Measurements from ENCODE around the gene OASL.

The OASL gene

DNA sequence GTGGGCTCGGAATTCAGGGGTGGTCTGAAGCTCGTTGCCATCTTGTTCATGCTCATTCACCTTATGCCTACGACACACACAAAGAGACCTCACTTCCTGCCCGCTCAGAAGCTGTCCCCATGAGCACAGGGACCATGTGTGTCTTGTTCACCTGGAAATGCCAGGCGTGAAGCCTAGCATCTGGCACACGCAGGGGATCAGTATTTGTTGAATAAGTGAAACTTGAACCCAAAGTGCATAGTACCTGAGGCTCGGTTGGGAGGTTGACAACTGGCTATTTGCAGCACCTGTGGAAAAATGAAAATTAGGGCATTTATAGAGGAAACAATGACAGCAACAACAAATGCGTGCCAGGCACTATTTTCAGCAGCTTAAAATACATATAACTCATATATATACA lies 28.2 kb downstream of the OASL start:
- no peak for DNase-seq

DNA sequence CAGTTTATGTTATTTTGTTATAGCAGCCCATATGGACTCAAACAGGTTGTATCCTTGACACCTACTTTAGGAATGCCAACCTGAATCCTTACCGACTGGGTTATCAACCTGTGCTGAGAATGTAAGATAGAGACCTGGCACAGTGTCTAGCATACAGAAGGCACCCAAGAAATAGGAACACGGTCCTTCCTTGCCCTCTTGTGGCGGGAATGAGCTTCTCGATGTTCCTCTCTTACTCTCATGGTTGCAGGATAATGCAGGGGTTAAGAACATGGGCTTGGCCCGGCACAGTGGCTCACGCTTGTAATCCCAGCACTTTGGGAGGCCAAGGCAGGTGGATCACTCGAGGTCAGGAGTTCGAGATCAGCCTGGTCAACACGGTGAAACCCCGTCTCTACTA lies 29.3 kb downstream of the OASL start:
- no peak for DNase-seq

DNA sequence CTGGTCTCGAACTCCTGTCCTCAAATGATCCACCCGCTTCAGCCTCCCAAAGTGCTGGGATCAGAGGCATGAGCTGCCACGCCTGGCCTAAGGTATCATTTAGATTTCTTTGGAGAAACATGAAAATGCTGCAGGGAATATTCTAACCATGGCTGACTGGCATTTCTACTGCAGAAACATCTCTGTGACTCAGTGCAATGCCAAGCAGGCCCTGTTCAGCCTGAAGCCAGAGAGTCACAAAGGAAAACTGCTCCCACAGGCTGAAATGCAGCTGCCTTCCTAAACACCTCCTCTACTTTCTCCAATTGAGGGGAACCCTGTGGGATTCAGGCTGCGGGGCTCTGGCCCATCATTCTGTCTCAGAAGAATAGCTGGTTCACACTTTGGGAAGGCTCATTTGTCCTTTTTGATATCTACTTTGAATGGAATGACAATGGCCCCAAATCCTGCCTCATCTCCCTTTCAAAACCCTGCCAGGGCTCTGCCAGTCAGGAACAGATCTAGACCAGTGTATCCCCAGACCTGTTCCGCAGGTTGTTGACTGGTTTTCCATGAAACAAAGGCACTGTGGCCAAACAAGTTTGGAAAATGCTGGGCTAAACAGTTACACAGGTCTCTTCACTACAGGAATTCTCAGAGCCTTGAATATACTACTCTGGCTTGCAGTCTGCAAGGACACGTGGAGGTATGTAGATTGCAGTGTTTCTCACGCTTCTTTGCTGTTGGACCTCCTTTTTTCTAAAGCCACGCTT lies 30.5 kb downstream of the OASL start:
- DNase-seq, result no peak

DNA sequence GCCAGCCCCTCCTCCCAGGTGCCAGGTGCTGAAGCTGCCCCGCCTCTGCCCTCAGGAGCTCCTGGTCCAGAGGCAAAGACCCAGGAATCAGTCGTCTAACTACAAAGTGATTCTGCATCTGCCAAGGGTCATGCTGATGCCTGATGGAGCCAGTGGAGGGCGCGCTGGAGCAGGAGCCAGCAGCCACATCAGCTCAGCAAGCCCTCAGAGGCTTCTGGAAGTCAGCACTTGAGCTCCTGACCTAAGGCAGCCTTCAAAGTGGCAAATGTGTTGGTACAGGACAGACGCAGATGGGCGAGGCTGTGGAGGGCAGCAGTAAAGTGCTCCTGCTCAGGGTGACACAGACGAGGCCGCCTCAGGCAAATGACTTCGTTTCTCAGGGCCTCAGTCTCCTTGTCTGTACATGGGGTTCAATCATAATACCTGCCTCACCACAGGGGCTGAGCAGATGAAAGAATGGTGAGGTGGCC lies 33.7 kb downstream of the OASL start:
- no peak for DNase-seq

DNA sequence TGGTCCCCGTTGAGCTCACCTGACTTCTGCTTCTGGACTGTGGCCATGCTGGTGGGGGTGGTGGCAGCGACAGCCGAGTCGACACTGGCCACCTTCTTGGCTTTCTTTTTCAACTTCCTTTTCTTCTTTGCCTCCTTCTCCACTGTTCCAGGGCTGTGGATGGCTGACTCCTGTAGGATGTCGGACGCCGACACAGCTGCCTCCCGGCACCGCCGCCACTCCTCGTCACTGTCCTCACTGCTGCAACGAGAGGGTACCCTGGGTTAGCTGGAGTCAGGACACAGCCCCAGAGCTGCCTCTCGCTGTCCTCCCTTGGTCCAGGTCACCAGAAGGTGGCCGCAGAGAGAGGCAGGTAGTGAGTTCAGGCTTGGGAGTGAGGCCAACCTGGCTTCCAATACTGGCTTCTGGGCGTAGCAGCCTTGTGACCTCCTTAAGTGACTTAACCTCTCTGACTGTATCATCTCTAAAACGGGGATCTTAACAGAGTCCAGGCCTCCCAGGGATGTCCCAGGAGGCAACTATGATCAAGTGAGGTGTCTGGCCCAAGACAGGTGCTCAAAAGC lies 34.7 kb downstream of the OASL start:
- no peak for DNase-seq

DNA sequence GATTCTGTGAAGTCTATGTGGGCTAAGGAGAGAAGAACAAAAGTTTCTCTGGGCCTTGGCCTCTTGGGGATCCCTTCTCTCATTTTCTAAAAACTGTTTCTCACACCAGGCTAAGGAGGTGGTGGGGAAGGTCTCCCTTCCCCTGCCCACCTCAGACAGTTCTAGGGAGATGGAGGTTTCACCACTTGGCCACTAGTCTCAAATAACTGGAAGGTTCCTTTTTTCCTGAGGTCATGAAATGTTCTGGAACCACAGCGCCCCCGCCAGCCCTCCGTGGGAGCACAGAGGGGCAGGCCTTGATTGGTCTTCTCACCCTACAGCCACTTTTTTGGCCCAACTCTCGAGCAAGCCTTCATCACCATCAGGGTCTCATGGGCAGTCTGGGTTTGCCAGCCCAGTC lies 35.4 kb downstream of the OASL start:
- DNase-seq, result no peak

DNA sequence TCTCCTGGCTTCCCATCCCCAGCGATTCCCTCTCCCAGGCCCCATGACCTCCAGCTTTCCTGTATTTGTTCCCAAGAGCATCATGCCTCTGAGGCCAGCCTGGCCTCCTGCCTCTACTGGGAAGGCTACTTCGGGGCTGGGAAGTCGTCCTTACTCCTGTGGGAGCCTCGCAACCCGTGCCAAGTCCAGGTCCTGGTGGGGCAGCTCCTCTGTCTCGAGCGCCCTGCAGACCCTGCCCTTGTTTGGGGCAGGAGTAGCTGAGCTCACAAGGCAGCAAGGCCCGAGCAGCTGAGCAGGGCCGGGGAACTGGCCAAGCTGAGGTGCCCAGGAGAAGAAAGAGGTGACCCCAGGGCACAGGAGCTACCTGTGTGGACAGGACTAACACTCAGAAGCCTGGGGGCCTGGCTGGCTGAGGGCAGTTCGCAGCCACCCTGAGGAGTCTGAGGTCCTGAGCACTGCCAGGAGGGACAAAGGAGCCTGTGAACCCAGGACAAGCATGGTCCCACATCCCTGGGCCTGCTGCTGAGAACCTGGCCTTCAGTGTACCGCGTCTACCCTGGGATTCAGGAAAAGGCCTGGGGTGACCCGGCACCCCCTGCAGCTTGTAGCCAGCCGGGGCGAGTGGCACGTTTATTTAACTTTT lies 37.1 kb downstream of the OASL start:
- no peak for DNase-seq

DNA sequence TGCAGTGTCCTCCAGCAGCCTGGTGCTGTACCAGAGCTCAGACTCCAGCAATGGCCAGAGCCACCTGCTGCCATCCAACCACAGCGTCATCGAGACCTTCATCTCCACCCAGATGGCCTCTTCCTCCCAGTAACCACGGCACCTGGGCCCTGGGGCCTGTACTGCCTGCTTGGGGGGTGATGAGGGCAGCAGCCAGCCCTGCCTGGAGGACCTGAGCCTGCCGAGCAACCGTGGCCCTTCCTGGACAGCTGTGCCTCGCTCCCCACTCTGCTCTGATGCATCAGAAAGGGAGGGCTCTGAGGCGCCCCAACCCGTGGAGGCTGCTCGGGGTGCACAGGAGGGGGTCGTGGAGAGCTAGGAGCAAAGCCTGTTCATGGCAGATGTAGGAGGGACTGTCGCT lies 38.0 kb downstream of the OASL start:
- no peak for DNase-seq

DNA sequence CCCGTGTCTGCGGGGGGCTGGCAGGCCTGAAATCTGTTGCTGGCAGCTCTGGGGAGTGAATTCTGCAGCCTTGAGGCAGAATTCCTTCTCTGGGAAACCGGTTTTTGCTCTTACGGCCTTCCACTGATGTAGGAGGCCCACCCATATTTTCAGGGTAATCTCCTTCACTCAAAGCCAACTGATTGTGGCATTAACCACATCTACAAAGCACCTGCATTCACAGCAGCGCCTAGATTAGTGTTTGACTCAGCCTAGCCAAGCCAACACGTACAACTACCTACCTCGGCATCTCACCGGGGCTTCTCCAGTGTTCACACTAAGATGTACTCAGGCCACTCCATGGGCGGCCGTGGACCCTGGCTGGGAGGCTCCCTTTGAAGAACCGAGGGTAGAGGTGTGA lies 38.5 kb downstream of the OASL start:
- DNase-seq, result no peak

DNA sequence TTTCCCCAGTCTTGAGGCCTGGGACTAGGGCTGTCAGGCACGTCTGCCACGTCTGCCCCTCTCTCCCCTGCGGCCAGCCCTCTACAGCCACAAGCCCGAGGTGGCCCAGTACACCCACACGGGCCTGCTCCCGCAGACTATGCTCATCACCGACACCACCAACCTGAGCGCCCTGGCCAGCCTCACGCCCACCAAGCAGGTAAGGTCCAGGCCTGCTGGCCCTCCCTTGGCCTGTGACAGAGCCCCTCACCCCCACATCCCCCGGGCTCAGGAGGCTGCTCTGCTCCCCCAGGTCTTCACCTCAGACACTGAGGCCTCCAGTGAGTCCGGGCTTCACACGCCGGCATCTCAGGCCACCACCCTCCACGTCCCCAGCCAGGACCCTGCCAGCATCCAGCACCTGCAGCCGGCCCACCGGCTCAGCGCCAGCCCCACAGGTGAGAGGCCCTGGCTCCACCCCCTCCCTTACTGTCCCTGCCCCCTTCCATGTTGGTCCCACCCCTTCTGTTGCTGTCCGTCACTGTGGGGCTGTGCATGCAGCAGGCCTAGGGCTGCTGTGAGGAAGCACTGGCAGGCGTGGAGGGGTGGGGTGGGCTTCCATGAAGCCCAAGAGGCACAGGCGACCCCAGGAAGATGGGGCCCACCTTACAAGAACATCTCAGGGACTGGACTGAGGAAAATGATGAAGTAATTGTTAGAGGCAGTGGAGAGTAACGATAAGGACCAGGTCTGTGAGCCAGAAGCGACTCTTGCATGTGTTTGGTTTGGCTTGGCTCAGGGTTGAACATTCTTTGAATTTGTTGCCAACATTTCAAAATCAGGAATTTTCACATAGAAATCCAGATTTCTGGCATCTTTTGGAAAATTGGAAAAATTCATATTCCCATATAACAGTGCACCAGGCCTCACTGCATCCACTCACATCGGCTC lies 39.6 kb downstream of the OASL start:
- DNase-seq, result no peak

DNA sequence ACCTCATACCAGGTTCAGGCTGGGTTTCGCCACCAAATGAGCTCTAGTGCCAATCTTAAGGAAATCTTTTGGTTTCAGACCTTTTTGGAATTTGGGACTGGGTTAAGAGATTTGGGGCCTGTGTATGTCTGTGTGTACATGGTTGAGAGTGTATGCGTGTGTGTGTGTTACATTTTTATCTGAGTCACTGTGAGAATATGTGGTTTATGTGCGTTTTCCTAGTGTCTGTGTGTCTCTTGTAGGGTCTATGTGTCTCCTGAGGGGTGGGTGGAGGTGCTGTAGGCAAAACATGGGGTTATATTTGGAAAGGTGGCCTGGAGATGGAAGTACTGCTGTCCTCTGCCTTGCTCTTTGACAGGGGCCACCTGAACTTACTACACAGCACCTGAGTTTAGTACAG lies 40.6 kb downstream of the OASL start:
- DNase-seq, result no peak

DNA sequence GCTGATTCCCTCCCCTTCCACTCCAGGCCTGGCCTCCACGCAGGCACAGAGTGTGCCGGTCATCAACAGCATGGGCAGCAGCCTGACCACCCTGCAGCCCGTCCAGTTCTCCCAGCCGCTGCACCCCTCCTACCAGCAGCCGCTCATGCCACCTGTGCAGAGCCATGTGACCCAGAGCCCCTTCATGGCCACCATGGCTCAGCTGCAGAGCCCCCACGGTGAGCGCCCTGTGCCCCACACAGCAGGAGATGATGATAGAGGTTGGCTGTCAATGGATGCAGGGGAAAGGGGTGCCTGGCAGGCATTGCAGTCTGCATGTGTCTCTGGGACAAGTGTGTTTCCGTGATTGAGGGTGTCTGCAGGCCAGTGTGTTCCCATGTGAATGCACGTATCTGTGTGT lies 41.6 kb downstream of the OASL start:
- no peak for DNase-seq

DNA sequence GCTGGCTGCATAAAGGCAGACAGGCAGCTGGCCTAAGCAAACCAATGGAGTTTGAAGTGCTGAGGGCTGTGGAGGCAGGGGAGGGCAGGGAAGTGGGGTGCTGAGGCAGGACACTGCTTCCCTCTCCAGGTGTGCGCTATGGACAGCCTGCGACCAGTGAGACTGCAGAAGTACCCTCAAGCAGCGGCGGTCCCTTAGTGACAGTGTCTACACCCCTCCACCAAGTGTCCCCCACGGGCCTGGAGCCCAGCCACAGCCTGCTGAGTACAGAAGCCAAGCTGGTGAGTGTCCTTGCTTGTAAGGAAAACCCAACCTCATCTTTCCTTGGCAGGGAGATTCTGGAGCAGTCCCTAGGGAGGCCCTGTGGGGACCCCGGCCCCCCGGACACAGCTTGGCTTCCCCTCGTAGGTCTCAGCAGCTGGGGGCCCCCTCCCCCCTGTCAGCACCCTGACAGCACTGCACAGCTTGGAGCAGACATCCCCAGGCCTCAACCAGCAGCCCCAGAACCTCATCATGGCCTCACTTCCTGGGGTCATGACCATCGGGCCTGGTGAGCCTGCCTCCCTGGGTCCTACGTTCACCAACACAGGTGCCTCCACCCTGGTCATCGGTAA lies 42.8 kb downstream of the OASL start:
- DNase-seq, result no peak

DNA sequence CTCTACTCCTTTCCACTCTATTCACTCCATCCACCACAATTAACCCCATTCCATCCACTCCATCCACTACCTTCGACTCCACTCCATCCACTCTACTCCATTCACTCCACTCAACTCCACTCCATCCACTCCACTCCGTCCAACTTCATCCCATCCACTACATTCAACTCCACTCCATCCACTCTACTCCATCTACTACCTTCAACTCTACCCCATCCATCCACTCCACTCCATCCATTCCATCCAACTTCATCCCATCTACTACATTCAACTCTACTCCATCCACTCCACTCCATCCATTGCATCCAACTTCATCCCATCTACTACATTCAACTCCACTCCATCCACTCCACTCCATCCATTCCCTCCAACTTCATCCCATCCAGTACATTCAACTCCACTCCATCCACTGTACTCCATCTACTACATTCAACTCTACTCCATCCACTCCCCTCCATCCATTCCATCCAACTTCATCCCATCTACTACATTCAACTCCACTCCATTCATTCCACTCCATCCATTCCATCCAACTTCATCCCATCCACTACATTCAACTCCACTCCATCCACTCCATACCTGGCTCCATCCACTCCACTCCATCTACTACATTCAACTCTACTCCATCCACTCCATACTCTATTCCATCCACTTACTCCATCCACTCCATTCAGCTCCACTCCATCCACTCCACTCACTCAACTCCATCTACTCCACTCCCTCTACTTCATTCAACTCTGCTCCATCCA lies 44.3 kb downstream of the OASL start:
- DNase-seq, result no peak

DNA sequence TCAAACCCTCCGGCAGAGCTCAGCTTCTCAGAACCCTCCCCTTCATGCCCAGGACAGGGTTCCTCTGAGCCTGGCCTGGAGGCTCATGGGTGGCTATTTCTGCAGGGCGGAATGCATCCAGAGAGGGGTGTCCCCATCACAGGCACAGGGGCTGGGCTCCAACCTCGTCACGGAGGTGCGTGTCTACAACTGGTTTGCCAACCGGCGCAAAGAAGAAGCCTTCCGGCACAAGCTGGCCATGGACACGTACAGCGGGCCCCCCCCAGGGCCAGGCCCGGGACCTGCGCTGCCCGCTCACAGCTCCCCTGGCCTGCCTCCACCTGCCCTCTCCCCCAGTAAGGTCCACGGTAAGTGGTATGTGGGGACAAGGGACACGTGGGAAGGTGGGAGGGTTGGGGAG lies 45.0 kb downstream of the OASL start:
- no peak for DNase-seq

DNA sequence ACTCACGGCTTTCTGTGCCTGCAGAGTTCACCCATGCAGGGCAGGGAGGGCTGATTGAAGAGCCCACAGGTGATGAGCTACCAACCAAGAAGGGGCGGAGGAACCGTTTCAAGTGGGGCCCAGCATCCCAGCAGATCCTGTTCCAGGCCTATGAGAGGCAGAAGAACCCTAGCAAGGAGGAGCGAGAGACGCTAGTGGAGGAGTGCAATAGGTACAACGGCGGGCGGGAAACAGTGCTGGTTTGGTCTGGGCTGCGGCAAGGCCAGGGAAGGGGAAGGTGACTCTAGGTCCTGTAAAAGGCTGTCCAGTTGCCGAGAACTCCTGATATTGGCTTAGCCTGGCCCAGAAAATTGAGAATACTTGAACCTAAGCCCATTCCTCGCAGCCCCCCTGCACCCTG lies 45.5 kb downstream of the OASL start:
- DNase-seq, result no peak

DNA sequence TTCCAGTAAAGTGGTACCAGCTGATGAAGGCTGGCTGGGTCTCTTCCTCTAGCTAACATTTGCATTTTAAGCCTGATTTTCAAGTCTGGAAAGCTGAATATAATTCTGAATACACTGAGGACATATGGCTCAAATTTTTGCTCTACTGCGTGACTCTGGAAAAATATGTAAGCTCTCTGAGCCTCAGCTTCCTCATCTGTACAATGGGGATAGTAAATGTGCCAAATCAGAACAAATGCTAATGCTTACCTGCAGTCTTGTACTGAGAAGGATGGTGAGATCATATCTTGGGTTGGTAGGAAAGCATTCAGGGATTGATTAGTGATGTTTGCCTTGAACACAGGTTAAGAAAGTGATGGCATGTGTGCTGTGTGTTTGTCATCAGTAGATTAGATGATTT lies 46.1 kb downstream of the OASL start:
- DNase-seq, result no peak

DNA sequence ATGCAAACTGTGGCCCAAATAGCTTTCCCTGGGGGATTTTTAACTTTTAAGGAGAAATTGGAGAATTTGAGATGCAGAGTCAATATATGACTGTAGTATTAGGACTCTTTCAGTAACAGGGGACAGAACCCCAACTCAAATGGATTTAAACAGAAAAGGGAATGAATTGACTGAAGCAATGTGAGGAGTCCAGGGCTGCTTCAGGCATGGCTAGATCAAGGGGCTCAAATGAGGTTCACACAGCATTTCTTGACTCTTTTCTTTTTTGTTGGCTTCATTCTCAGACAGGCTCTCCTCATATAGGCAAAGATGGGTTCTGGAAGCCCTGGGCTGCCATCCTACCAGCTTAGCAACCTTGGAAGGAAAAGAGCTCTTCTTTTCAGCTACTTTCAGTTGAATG lies 47.1 kb downstream of the OASL start:
- DNase-seq, result no peak

DNA sequence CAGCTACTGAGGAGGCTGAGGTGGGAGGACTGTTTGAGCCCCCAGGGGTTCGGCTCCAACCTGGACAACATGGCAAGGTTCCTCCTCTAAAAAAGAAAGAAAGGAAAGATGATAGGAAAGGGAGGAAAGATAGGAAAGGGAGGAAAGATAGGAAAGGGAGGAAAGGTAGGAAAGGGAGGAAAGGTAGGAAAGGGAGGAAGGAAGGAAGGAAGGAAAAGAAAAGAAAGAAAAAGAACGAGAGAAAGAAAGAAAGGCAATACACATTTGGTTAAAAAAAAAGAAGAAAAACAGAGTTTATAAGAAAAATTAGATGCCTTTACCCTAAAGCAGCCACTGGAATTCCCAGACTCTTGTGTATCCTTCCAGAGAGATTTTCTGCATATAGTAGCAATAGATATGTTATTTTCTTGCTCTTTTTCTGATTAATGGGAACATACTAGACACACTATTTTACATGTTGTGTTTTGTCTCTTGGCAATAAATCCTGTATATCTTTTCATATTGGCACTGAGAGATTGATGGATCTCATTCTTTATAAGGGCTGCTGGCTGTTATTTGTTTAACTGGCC lies 48.5 kb downstream of the OASL start:
- DNase-seq, result no peak

DNA sequence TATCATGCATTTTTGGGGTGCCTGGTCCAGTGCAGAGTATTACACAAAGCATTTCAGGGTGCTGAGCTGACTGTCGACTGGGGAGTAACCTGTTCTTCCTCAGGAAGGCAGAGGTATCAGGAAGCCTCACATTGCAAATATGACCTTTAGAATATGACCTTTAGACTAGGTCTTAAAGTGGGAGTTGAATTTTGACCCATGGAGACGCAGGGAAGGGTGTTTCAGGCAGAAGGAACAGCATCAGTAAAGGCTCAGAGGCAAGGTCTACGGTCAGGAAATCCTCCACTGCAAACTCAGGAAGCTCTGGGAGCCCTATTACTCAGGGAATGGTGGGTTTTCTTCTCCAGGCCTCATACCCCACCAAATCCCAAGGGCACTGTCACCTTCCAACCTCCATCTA lies 49.4 kb downstream of the OASL start:
- no peak for DNase-seq

DNA sequence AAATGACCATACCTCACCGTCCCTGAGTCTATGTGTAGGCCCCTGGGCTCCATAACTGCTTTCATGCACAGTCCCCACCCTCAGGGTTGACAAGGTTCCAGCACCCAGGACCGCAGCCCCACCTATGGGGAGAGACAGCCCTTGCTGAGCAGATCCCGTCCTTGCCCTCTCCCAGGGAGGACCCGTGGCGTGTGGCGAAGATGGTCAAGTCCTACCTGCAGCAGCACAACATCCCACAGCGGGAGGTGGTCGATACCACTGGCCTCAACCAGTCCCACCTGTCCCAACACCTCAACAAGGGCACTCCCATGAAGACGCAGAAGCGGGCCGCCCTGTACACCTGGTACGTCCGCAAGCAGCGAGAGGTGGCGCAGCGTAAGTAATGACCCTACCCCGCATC lies 50.4 kb downstream of the OASL start:
- no peak for DNase-seq

DNA sequence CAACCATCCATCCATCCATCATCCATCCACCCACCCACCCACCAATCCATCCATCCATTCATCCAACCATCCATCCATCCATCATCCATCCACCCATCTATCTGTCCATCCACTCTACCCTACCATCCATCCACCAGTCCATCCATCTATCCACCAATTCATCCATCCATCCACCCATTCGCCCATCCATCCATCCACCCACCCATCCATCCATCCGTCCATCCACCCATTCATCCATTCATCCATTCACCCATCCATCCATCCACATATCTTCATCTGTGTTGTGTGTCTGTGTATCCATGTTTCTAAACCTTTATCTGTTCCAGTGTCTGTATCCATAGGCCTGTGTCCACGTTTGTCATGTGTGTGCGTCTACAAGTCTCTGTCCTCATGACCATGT lies 50.8 kb downstream of the OASL start:
- no peak for DNase-seq

Measured in DMS79 treated with DMSO at 0.1 percent for 48 hours (cell line).